Vagina (tissue), 2 donors: Measurements from ENCODE around the gene SHMT1. TPM values are rescaled to one million over a fixed set of nuclear protein-coding genes. Genes with fewer than 3 reads are reported as not detected.
A peak's percentile ranks its signal among the peaks of the same experiment; 100 is the strongest.
"Not testable (repeated sequence)": the region's sequence is repeated elsewhere in the genome, so short reads cannot be mapped to it uniquely, and the experiment has no call there.

Experiments
- DNase-seq, 2 donors: peaks; one replicate each; pipeline ENCODE4 v3.0.0-alpha.2; 2017; ENCODE audit errors: extremely low spot score in 2 of 2
- H3K27ac ChIP-seq: fragments of 200-600 bp; sonication (generic); one replicate; pipeline ENCODE4 v1.5.1; 2019
- H3K27me3 ChIP-seq: fragments of 200-600 bp; sonication (generic); one replicate; pipeline ENCODE4 v1.5.1; 2019
- H3K36me3 ChIP-seq, 2 donors: fragments of 200-600 bp; sonication (generic); one replicate each; pipeline ENCODE4 v1.5.1; 2017 to 2019
- H3K4me1 ChIP-seq: fragments of 200-600 bp; sonication (generic); one replicate; pipeline ENCODE4 v1.5.1; 2019
- H3K4me3 ChIP-seq, 2 donors: fragments of 200-600 bp; sonication (generic); 1 replicate in 1 of 2; 2 replicates in 1 of 2; pipeline ENCODE4 v1.5.1; 2016 to 2019
- H3K9me3 ChIP-seq: fragments of 200-600 bp; sonication (generic); one replicate; pipeline ENCODE4 v1.5.1; 2019
- POLR2A ChIP-seq, 2 donors: fragments of 450-650 bp; IDR thresholded peaks; one replicate each; pipeline ENCODE4 v1.6.1; 2017; ENCODE audit warnings: antibody characterized with exemption in 2 of 2, mild to moderate bottlenecking in 2 of 2, moderate library complexity in 2 of 2
- POLR2AphosphoS5 ChIP-seq, 2 donors: sonication (generic); formaldehyde crosslinking; IDR thresholded peaks; one replicate each; pipeline ENCODE4 v1.9.0; 2017; ENCODE audit warnings: antibody characterized with exemption in 2 of 2, mild to moderate bottlenecking in 2 of 2, low read depth in 1 of 2; ENCODE audit not compliant: insufficient read depth in 1 of 2
- intact Hi-C: fragments of 100-400 bp; cut with DNase I; formaldehyde crosslinking; loops from one replicate; pipeline ENCODE4 v1.15.1; 2023
- total RNA-seq: library from RNA; depleted of rRNA; stranded (reverse); fragments of >200 nt; gene quantifications from one replicate; pipeline ENCODE4 v1.2.3, GENCODE V29; 2016
- TF ChIP-seq, protein P1 (sequence below), 3 experiments: fragments of 450-650 bp in 2 of 3; fragments of 200-600 bp in 1 of 3; sonication (generic) in 1 of 3; IDR thresholded peaks; one replicate each; pipeline ENCODE4 v1.5.1; 2017 to 2019; ENCODE audit warnings: antibody characterized with exemption in 3 of 3, mild to moderate bottlenecking in 2 of 3, moderate library complexity in 2 of 3

Gene SHMT1
- total RNA-seq, result 31.4 TPM

GRCh38 chr17:18363101-18364049 lies at the start of gene SHMT1:
Gene SHMT1 (minus strand): TSS chr17:18363550. CDS start chr17:18355981, 7,569 bp downstream.
- intact Hi-C loops, result no loop called here
- H3K27me3 ChIP-seq, result no peaks in the 10 kb centered on the region
- DNase-seq, result peak in 1 of 2 donors; percentile 94
- H3K9me3 ChIP-seq, result no peaks in the 10 kb centered on the region
- peaks cover 0 to 7% of the 10 kb centered on the region in 2 donors for H3K36me3 ChIP-seq
- peak within 1 kb of the TSS; percentile 80 to 87 for H3K4me3 ChIP-seq
- TF ChIP-seq, protein P1, sequence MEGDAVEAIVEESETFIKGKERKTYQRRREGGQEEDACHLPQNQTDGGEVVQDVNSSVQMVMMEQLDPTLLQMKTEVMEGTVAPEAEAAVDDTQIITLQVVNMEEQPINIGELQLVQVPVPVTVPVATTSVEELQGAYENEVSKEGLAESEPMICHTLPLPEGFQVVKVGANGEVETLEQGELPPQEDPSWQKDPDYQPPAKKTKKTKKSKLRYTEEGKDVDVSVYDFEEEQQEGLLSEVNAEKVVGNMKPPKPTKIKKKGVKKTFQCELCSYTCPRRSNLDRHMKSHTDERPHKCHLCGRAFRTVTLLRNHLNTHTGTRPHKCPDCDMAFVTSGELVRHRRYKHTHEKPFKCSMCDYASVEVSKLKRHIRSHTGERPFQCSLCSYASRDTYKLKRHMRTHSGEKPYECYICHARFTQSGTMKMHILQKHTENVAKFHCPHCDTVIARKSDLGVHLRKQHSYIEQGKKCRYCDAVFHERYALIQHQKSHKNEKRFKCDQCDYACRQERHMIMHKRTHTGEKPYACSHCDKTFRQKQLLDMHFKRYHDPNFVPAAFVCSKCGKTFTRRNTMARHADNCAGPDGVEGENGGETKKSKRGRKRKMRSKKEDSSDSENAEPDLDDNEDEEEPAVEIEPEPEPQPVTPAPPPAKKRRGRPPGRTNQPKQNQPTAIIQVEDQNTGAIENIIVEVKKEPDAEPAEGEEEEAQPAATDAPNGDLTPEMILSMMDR (IDR thresholded peaks at IDR 0.05), result no peak
- TF ChIP-seq POLR2A (IDR thresholded peaks at IDR 0.05), result peak in 1 of 2 donors; percentile 47
- TF ChIP-seq POLR2AphosphoS5 (IDR thresholded peaks at IDR 0.05; ENCODE audit: insufficient read depth in 1 of 2, low read depth in 1 of 2), result peak; percentile 75 to 81
- H3K4me1 ChIP-seq, result peaks cover 22% of the 10 kb centered on the region
- H3K27ac ChIP-seq, result peak within 1 kb of the TSS; percentile 89

DNA sequence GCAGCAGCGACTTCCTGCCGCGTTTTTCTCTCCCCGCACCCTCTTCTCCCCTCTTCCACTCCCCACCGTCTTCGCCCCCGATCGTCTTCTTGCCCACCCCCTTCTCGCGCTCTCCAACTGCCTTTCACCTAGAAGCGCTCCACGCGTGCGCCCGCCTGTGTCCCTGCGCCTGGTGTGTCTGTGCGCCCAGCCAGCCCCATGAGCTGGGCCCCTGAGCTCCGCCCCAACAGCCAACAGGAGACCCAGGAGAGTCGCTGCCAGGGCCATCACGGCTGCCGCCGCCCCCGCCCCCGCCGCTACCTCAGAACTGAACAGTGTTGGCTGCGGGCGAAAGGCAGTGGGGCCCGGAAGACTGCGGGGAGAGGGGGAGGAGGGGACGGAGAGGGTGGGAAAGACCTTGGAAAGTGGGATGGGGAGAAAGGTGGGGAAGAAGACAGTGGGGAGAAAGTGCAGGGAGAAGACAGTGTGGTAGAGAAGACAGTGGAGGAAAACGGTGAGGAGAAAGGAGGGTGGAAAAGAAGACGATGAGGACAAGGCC lies 48.7 kb upstream of the SHMT1 start:
- H3K4me1 ChIP-seq, intact Hi-C loops, H3K27me3 ChIP-seq, DNase-seq, H3K36me3 ChIP-seq, H3K9me3 ChIP-seq: not testable (repeated sequence)
- peak overlapping the region; percentile 41 to 45 for H3K4me3 ChIP-seq
- peak overlapping the region; percentile 82 for H3K27ac ChIP-seq

- H3K9me3 ChIP-seq, H3K4me1 ChIP-seq, intact Hi-C loops, H3K36me3 ChIP-seq, H3K27me3 ChIP-seq: not testable (repeated sequence)
- DNase-seq, result peak in 1 of 2 donors; percentile 12
- Histone ChIP-seq H3K4me3 (peak overlapping the region; percentile 41 to 45), H3K27ac (peak overlapping the region; percentile 82)
Observed at GRCh38 chr17:18411377-18411864, 48.1 kb upstream of the SHMT1 start.

- H3K4me1 ChIP-seq, H3K27me3 ChIP-seq, H3K9me3 ChIP-seq, H3K36me3 ChIP-seq, intact Hi-C loops: not testable (repeated sequence)
- peak overlapping the region; percentile 41 to 45 for H3K4me3 ChIP-seq
- peak in 1 of 2 donors; percentile 40 for DNase-seq
- peak overlapping the region; percentile 82 for H3K27ac ChIP-seq
Observed at GRCh38 chr17:18410736-18411135, 47.4 kb upstream of the SHMT1 start.

GRCh38 chr17:18409321-18409720 lies 46.0 kb upstream of the SHMT1 start:
- H3K27me3 ChIP-seq, H3K36me3 ChIP-seq, H3K27ac ChIP-seq, H3K4me3 ChIP-seq, intact Hi-C loops, H3K4me1 ChIP-seq, H3K9me3 ChIP-seq: not testable (repeated sequence)
- peak in 1 of 2 donors; percentile 13 for DNase-seq

DNA sequence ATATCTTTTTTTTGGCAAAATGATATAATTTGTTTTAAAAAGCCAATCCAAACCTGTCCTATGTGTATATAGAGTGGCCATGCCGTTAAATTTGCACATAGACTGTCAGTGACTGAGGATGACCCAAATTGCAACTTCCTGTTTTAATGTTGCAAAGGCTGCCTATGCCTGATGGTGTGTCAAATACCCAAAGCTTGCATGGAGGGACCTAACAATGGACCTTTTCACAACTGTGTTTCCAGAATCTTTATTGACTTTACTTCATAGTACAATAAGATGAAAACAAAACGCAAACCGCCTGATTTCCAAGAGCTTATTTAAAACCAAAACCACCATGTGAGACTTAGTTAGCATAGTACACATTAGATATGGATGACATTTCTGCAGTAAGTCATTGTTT lies 45.6 kb upstream of the SHMT1 start:
- H3K4me1 ChIP-seq, H3K4me3 ChIP-seq, H3K36me3 ChIP-seq, H3K27ac ChIP-seq, intact Hi-C loops, H3K27me3 ChIP-seq, H3K9me3 ChIP-seq: not testable (repeated sequence)
- peak in 1 of 2 donors; percentile 12 for DNase-seq

GRCh38 chr17:18403604-18404003 lies 40.3 kb upstream of the SHMT1 start:
- DNase-seq, result not testable (repeated sequence)

GRCh38 chr17:18403166-18403565 lies 39.8 kb upstream of the SHMT1 start:
- H3K4me1 ChIP-seq, H3K36me3 ChIP-seq, H3K27me3 ChIP-seq, H3K27ac ChIP-seq, H3K9me3 ChIP-seq, H3K4me3 ChIP-seq, intact Hi-C loops: not testable (repeated sequence)
- peak in 1 of 2 donors; percentile 11 for DNase-seq

More at GRCh38 chr17:18403604-18404003, 40.3 kb upstream of the SHMT1 start:
- H3K36me3 ChIP-seq, H3K4me3 ChIP-seq, intact Hi-C loops, H3K27me3 ChIP-seq, H3K4me1 ChIP-seq, H3K27ac ChIP-seq, H3K9me3 ChIP-seq: not testable (repeated sequence)

- H3K4me3 ChIP-seq, DNase-seq, H3K27ac ChIP-seq, intact Hi-C loops, H3K9me3 ChIP-seq, H3K4me1 ChIP-seq, H3K36me3 ChIP-seq, H3K27me3 ChIP-seq: not testable (repeated sequence)
Observed at GRCh38 chr17:18401872-18402590, 38.7 kb upstream of the SHMT1 start.

- H3K27ac ChIP-seq, intact Hi-C loops, H3K27me3 ChIP-seq, H3K4me3 ChIP-seq, H3K9me3 ChIP-seq, DNase-seq, H3K36me3 ChIP-seq, H3K4me1 ChIP-seq: not testable (repeated sequence)
Observed at GRCh38 chr17:18388728-18389127, 25.4 kb upstream of the SHMT1 start.

GRCh38 chr17:18388266-18388665 lies 24.9 kb upstream of the SHMT1 start:
- intact Hi-C loops, DNase-seq: not testable (repeated sequence)

More at GRCh38 chr17:18388266-18388665, 24.9 kb upstream of the SHMT1 start:
- not testable (repeated sequence) for H3K9me3 ChIP-seq, H3K27ac ChIP-seq, H3K27me3 ChIP-seq, H3K4me1 ChIP-seq, H3K4me3 ChIP-seq, H3K36me3 ChIP-seq
